Keratinocyte (primary cell): ENCODE data around the gene IL31.

Source experiments
- CTCF ChIP-seq, 3 experiments: IDR thresholded peaks in 1 of 3; conservative IDR thresholded peaks in 1 of 3; optimal IDR thresholded peaks in 1 of 3; 2 replicates in 2 of 3; 3 replicates in 1 of 3; pipeline versions ENCODE3 to v1.5.1; 2011; ENCODE audit warnings: low read length in 3 of 3, mild to moderate bottlenecking in 3 of 3, moderate library complexity in 2 of 3, control low read depth in 1 of 3, inconsistent platforms in 1 of 3; ENCODE audit not compliant: insufficient read depth in 2 of 3; ENCODE audit errors: extremely low read depth in 1 of 3
- EZH2 ChIP-seq: IDR thresholded peaks from one replicate; pipeline ENCODE4 v1.6.1; 2012; ENCODE audit warnings: inconsistent platforms, mild to moderate bottlenecking, low read length, moderate library complexity

GRCh38 chr12:122206976-122207375, 33.0 kb upstream of the IL31 start:
- TF ChIP-seq CTCF (optimal IDR thresholded peaks at IDR 0.05 in 1 of 3, IDR thresholded peaks at IDR 0.05 in 1 of 3, conservative IDR thresholded peaks at IDR 0.05 in 1 of 3; ENCODE audit: extremely low read depth in 1 of 3, insufficient read depth in 2 of 3, low read length in 3 of 3) (no peak), EZH2 (no peak)
